HFF-Myc (cell line): ENCODE results near the gene HOMER3.

Experiments used
- DNase-seq: peaks from one replicate; pipeline ENCODE4 v3.0.0-alpha.2; 2011; ENCODE audit warnings: low read depth; ENCODE audit errors: extremely low read depth
- H3K4me3 ChIP-seq: replicated peaks from 2 replicates; pipeline ENCODE4 v1.5.1; 2011; ENCODE audit warnings: low read depth, mild to moderate bottlenecking, control low read depth, low read length
- CTCF ChIP-seq: IDR thresholded peaks from 2 replicates; pipeline ENCODE4 v1.5.1; 2012; ENCODE audit warnings: mild to moderate bottlenecking, low read depth, low read length, control low read depth; ENCODE audit errors: missing control alignments

Gene HOMER3

GRCh38 chr19:18939922-18940768, 872 bp downstream of the HOMER3 start:
- peak overlapping the region; percentile 85 for H3K4me3 ChIP-seq
- TF ChIP-seq CTCF, result no peak
- no peak for DNase-seq

GRCh38 chr19:18939163-18939562, 1.9 kb downstream of the HOMER3 start:
- H3K4me3 ChIP-seq, result peak overlapping the region; percentile 85

GRCh38 chr19:18933297-18933696, 7.7 kb downstream of the HOMER3 start:
- no peak overlapping the region for H3K4me3 ChIP-seq
- no peak for TF ChIP-seq CTCF
- DNase-seq, result no peak

More at GRCh38 chr19:18939163-18939562, 1.9 kb downstream of the HOMER3 start:
- no peak for TF ChIP-seq CTCF
- DNase-seq, result no peak

GRCh38 chr19:18932216-18932841, 8.7 kb downstream of the HOMER3 start:
- H3K4me3 ChIP-seq, result no peak overlapping the region
- TF ChIP-seq CTCF, result no peak
- no peak for DNase-seq

- no peak for TF ChIP-seq CTCF
- DNase-seq, result no peak
- no peak overlapping the region for H3K4me3 ChIP-seq
These were observed 9.5 kb downstream of the HOMER3 start for GRCh38 chr19:18931316-18932162.

- no peak for TF ChIP-seq CTCF
- no peak overlapping the region for H3K4me3 ChIP-seq
- no peak for DNase-seq
These were observed 11.7 kb downstream of the HOMER3 start for GRCh38 chr19:18929311-18929710.
